Loucy (cell line): ENCODE measurements around the gene PCDH10.

Experiments used
- H2AFZ ChIP-seq: fragments of 200-600 bp; sonication (generic); 2 replicates; pipeline ENCODE4 v1.6.0; 2016; ENCODE audit warnings: antibody characterized with exemption, mild to moderate bottlenecking, low read length, moderate library complexity
- H3F3A ChIP-seq: fragments of 200-600 bp; 2 replicates; pipeline ENCODE4 v1.6.0; 2016; ENCODE audit warnings: antibody characterized with exemption, low read depth, mild to moderate bottlenecking
- H3K27me3 ChIP-seq: fragments of 200-600 bp; sonication (generic); 2 replicates; pipeline ENCODE4 v1.6.1; 2014; ENCODE audit warnings: low read length, mild to moderate bottlenecking; ENCODE audit not compliant: insufficient read depth, poor library complexity, severe bottlenecking
- H3K36me3 ChIP-seq: fragments of 200-600 bp; sonication (generic); 2 replicates; pipeline ENCODE4 v1.6.1; 2016; ENCODE audit warnings: low read length; ENCODE audit not compliant: insufficient read depth
- H3K4me1 ChIP-seq: fragments of 200-600 bp; sonication (generic); 2 replicates; pipeline ENCODE4 v1.5.1; 2014; ENCODE audit warnings: low read length, mild to moderate bottlenecking; ENCODE audit not compliant: insufficient read depth, poor library complexity, severe bottlenecking
- H3K4me2 ChIP-seq: fragments of 200-600 bp; sonication (generic); 2 replicates; pipeline ENCODE4 v1.6.0; 2014; ENCODE audit warnings: antibody characterized with exemption, low read length, low read depth, mild to moderate bottlenecking; ENCODE audit not compliant: poor library complexity, severe bottlenecking
- H3K4me3 ChIP-seq: fragments of 200-600 bp; sonication (generic); 2 replicates; pipeline ENCODE4 v1.5.1; 2014; ENCODE audit warnings: low read length, mild to moderate bottlenecking, mixed read lengths; ENCODE audit not compliant: poor library complexity, severe bottlenecking
- H3K79me2 ChIP-seq: fragments of 200-600 bp; sonication (generic); 2 replicates; pipeline ENCODE4 v1.6.1; 2014; ENCODE audit warnings: low read length; ENCODE audit not compliant: insufficient read depth
- H3K9ac ChIP-seq: fragments of 200-600 bp; sonication (generic); 2 replicates; pipeline ENCODE4 v1.6.0; 2014; ENCODE audit warnings: mild to moderate bottlenecking, low read depth, low read length, moderate library complexity; ENCODE audit not compliant: poor library complexity, severe bottlenecking
- H3K9me2 ChIP-seq: fragments of 200-600 bp; sonication (generic); replicated peaks from 2 replicates; pipeline ENCODE4 v1.6.1; 2016; ENCODE audit warnings: low read depth, low read length, mixed read lengths
- H3K9me3 ChIP-seq: fragments of 200-600 bp; sonication (generic); 2 replicates; pipeline ENCODE4 v1.6.1; 2014; ENCODE audit warnings: mild to moderate bottlenecking, antibody characterized with exemption, low read length, low read depth; ENCODE audit not compliant: insufficient read depth
- H4K20me1 ChIP-seq: fragments of 200-600 bp; sonication (generic); 2 replicates; pipeline ENCODE4 v1.6.0; 2014; ENCODE audit warnings: antibody characterized with exemption, low read length, mild to moderate bottlenecking; ENCODE audit not compliant: insufficient read depth, poor library complexity, severe bottlenecking
- EZH2phosphoT487 ChIP-seq: fragments of 200-600 bp; IDR thresholded peaks from 2 replicates; pipeline ENCODE4 v1.6.1; 2018; ENCODE audit warnings: antibody characterized with exemption, mild to moderate bottlenecking, moderate library complexity, borderline replicate concordance
- TF ChIP-seq, protein P1 (sequence below): fragments of 200-600 bp; sonication (generic); conservative IDR thresholded peaks from 2 replicates; pipeline ENCODE4 v1.5.1; 2014; ENCODE audit warnings: mild to moderate bottlenecking, antibody characterized with exemption, low read length

The PCDH10 gene

DNA sequence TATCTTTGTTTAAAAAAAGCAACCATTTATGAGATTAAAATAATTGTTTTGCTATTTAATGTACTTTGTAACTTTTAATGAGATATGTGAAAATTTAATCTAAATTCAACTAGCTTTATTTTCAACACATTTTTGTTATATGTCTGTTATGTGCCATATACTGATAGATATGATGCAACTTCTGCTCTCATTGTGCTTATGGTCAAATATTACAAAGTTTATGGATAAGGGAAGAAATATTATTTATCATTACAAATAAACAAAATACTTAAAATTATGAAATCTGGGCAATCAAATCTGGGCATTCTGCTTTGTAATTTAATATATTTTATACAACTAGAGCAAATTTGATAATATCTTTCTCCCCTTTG lies 40.0 kb downstream of the PCDH10 start:
- Histone ChIP-seq H3K9me2 (no peaks in the 10 kb centered on the region), H3K4me3 (no peak overlapping the region), H3K79me2 (no peaks in the 10 kb centered on the region), H3K9me3 (no peaks in the 10 kb centered on the region), H3F3A (no peaks in the 10 kb centered on the region), H4K20me1 (no peaks in the 10 kb centered on the region), H3K4me1 (no peaks in the 10 kb centered on the region), H3K9ac (no peak overlapping the region), H3K36me3 (no peaks in the 10 kb centered on the region), H3K27me3 (no peaks in the 10 kb centered on the region), H3K4me2 (no peak overlapping the region), H2AFZ (no peak overlapping the region)
- no peak for TF ChIP-seq EZH2phosphoT487
- TF ChIP-seq, protein P1, sequence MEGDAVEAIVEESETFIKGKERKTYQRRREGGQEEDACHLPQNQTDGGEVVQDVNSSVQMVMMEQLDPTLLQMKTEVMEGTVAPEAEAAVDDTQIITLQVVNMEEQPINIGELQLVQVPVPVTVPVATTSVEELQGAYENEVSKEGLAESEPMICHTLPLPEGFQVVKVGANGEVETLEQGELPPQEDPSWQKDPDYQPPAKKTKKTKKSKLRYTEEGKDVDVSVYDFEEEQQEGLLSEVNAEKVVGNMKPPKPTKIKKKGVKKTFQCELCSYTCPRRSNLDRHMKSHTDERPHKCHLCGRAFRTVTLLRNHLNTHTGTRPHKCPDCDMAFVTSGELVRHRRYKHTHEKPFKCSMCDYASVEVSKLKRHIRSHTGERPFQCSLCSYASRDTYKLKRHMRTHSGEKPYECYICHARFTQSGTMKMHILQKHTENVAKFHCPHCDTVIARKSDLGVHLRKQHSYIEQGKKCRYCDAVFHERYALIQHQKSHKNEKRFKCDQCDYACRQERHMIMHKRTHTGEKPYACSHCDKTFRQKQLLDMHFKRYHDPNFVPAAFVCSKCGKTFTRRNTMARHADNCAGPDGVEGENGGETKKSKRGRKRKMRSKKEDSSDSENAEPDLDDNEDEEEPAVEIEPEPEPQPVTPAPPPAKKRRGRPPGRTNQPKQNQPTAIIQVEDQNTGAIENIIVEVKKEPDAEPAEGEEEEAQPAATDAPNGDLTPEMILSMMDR, result no peak

DNA sequence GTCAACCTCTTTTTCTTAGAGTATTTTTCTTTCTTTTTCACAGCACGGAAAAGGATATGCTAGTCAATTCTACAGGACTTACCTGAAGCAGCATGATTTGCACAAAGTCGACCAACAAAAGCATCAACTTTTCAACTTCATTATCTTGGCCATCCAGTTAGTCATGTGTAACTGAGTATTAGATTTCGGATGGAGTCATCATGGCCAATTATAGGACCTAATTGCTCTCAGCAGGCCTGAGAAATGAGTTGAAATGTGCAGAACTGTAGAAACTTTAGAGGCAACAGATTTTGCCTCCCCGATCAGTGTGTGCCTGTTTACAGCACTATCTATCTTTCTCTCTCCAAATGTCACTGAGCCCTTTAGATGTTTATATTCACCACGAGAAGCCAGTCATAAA lies 41.0 kb downstream of the PCDH10 start:
- no peaks in the 10 kb centered on the region for H3K9me3 ChIP-seq
- H3K9me2 ChIP-seq, result no peaks in the 10 kb centered on the region
- no peaks in the 10 kb centered on the region for H3K36me3 ChIP-seq
- TF ChIP-seq, protein P1, result no peak
- no peak for TF ChIP-seq EZH2phosphoT487
- H3K27me3 ChIP-seq, result no peaks in the 10 kb centered on the region
- no peak overlapping the region for H3K4me2 ChIP-seq
- H3F3A ChIP-seq, result no peaks in the 10 kb centered on the region
- H4K20me1 ChIP-seq, result no peaks in the 10 kb centered on the region
- no peak overlapping the region for H3K9ac ChIP-seq
- no peaks in the 10 kb centered on the region for H3K79me2 ChIP-seq
- no peaks in the 10 kb centered on the region for H3K4me1 ChIP-seq
- no peak overlapping the region for H3K4me3 ChIP-seq
- H2AFZ ChIP-seq, result no peak overlapping the region

DNA sequence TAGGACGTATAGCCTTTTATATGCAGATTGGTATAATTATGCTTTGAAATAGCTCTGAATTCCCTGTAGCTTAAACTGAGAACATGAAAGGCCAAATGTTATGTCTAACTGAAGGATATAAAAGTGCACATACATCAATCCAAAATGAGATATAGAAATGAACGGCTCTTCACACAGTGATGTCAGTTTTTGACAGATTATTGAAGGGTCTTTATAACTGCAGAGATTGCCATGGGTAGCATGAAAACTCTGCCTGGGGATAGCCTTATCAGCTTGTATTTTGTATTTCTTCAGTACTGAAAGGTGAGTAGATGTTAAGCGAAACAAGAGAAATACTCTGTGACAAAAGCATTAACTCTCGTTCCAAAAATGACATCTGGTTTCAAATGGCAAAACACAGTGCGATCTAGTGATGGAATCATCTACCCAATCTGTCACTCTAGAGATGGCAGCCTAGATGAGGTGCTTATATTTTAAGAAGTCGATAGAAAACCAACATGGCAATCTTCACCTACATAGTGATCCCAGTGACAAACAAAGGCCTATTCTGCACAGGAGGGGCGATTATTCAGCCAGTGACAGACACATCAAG lies 59.7 kb downstream of the PCDH10 start:
- TF ChIP-seq, protein P1, result no peak
- TF ChIP-seq EZH2phosphoT487, result no peak
- H3K9me2 ChIP-seq, result no peaks in the 10 kb centered on the region

More for the DNA sequence above, 59.7 kb downstream of the PCDH10 start:
- no peaks in the 10 kb centered on the region for H4K20me1 ChIP-seq
- no peaks in the 10 kb centered on the region for H3K36me3 ChIP-seq
- no peak overlapping the region for H3K4me2 ChIP-seq
- no peak overlapping the region for H3K4me3 ChIP-seq
- no peak overlapping the region for H3K9ac ChIP-seq
- no peaks in the 10 kb centered on the region for H3K9me3 ChIP-seq
- H2AFZ ChIP-seq, result no peak overlapping the region
- no peaks in the 10 kb centered on the region for H3K4me1 ChIP-seq
- H3K79me2 ChIP-seq, result no peaks in the 10 kb centered on the region
- no peaks in the 10 kb centered on the region for H3F3A ChIP-seq
- H3K27me3 ChIP-seq, result no peaks in the 10 kb centered on the region
